Bronchial epithelial cell (primary cell): ENCODE results near the gene LRCH3. TPM values are rescaled to one million over a fixed set of nuclear protein-coding genes. Genes with fewer than 3 reads are reported as not detected.

ENCODE experiments used
- DNase-seq: peaks from one replicate; pipeline ENCODE4 v3.0.0-alpha.2; 2010; ENCODE audit warnings: low read depth
- FAIRE-seq: peaks from 2 replicates; lab custom pipeline; 2011; peaks lifted over from hg19 to GRCh38; lab: Jason Lieb, UNC
- H3K27me3 ChIP-seq: 2 replicates; pipeline ENCODE4 v1.5.1; 2011; ENCODE audit warnings: low read length; ENCODE audit not compliant: control insufficient read depth, insufficient read depth
- H3K36me3 ChIP-seq: 2 replicates; pipeline ENCODE4 v1.5.1; 2011; ENCODE audit warnings: low read length; ENCODE audit not compliant: control insufficient read depth, insufficient read depth
- H3K4me3 ChIP-seq: 2 replicates; pipeline ENCODE4 v1.5.1; 2011; ENCODE audit warnings: mild to moderate bottlenecking, low read depth, low read length, control low read depth
- CTCF ChIP-seq: IDR thresholded peaks from 2 replicates; pipeline ENCODE4 v1.5.1; 2011; ENCODE audit warnings: mild to moderate bottlenecking, moderate library complexity, low read length, control low read depth, inconsistent platforms; ENCODE audit not compliant: insufficient read depth, severe bottlenecking
- total RNA-seq: library from RNA; depleted of rRNA; stranded (reverse); fragments of >200 nt; gene quantifications from 2 replicates; pipeline ENCODE4 v1.2.1, GENCODE V29; 2014

LRCH3 gene
- total RNA-seq, 1 donor from 2014 or later = 25.5 TPM

- FAIRE-seq = no peak
- Histone ChIP-seq H3K27me3 (no peaks in the 10 kb centered on the region), H3K4me3 (no peak overlapping the region), H3K36me3 (peaks cover 3% of the 10 kb centered on the region)
- no peak for DNase-seq
- TF ChIP-seq CTCF = no peak
Measured at GRCh38 chr3:197855571-197855970, 64.5 kb downstream of the LRCH3 start.

GRCh38 chr3:197856199-197856816, 65.3 kb downstream of the LRCH3 start:
- no peak for TF ChIP-seq CTCF
- Histone ChIP-seq H3K4me3 (no peak overlapping the region), H3K36me3 (peaks cover 3% of the 10 kb centered on the region), H3K27me3 (no peaks in the 10 kb centered on the region)
- no peak for DNase-seq
- no peak for FAIRE-seq

GRCh38 chr3:197858133-197858532, 67.1 kb downstream of the LRCH3 start:
- no peak for FAIRE-seq

GRCh38 chr3:197858598-197858997, 67.5 kb downstream of the LRCH3 start:
- DNase-seq (no peak), FAIRE-seq (no peak)
- TF ChIP-seq CTCF = no peak
- no peak overlapping the region for H3K4me3 ChIP-seq
- H3K27me3 ChIP-seq = no peaks in the 10 kb centered on the region
- peaks cover 3% of the 10 kb centered on the region for H3K36me3 ChIP-seq

More at GRCh38 chr3:197858133-197858532, 67.1 kb downstream of the LRCH3 start:
- no peak for DNase-seq
- Histone ChIP-seq H3K27me3 (no peaks in the 10 kb centered on the region), H3K4me3 (no peak overlapping the region), H3K36me3 (peaks cover 3% of the 10 kb centered on the region)
- no peak for TF ChIP-seq CTCF

- no peak for DNase-seq
- Histone ChIP-seq H3K36me3 (peaks cover 3% of the 10 kb centered on the region), H3K27me3 (no peaks in the 10 kb centered on the region), H3K4me3 (no peak overlapping the region)
- TF ChIP-seq CTCF = no peak
- no peak for FAIRE-seq
Measured at GRCh38 chr3:197866035-197866434, 75.0 kb downstream of the LRCH3 start.

- no peak for TF ChIP-seq CTCF
- H3K36me3 ChIP-seq = peaks cover 6% of the 10 kb centered on the region
- FAIRE-seq = no peak
- DNase-seq = no peak
- no peaks in the 10 kb centered on the region for H3K27me3 ChIP-seq
- H3K4me3 ChIP-seq = no peak overlapping the region
Measured at GRCh38 chr3:197873329-197873728, 82.3 kb downstream of the LRCH3 start.
